Omental fat pad (tissue), 4 donors: Measurements from ENCODE around the gene SCGB3A1. TPM values are rescaled to one million over a fixed set of nuclear protein-coding genes. Genes with fewer than 3 reads are reported as not detected.
A peak's percentile ranks its signal among the peaks of the same experiment; 100 is the strongest.

ENCODE experiments used
- ATAC-seq: fragments of 150-250 bp; one replicate; pipeline ENCODE4 v1.9.1; 2016; ENCODE audit warnings: mild to moderate bottlenecking, moderate library complexity; ENCODE audit not compliant: low FRiP score
- DNase-seq: peaks from one replicate; pipeline ENCODE4 v3.0.0-alpha.2; 2019; ENCODE audit warnings: low spot score
- total RNA-seq, 4 donors: library from RNA; depleted of rRNA; stranded (reverse); fragments of >200 nt; gene quantifications; one replicate each; pipeline ENCODE4 v1.1.0, GENCODE V29; 2016
- TF ChIP-seq, protein P1 (sequence below), 3 donors: fragments of 450-650 bp; IDR thresholded peaks; one replicate each; pipeline ENCODE4 v1.5.1; 2016 to 2017; ENCODE audit warnings: antibody characterized with exemption in 3 of 3, mild to moderate bottlenecking in 3 of 3, moderate library complexity in 2 of 3

The SCGB3A1 gene
- total RNA-seq, 4 donors from 2014 or later: not detected

DNA sequence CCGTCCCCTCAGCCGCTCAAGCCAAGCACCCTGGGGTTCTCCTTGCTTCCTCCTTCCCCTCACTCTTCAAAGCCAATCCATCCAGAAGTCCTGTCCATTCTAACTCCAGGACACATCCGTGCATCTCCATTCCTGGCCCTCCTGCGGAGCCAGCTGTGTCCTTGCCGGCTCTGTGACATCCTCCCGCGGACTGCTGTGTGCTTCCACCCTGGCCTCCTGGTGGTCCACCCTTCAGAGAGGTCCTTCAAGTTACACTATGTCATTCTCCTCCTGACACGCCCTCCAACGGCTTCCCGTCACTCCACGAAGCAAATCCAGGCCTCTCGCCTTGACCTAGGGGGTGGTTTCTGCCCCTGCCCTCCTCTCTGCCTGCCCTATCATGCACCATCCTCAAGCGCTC, 13.0 kb upstream of the SCGB3A1 start:
- TF ChIP-seq, protein P1, sequence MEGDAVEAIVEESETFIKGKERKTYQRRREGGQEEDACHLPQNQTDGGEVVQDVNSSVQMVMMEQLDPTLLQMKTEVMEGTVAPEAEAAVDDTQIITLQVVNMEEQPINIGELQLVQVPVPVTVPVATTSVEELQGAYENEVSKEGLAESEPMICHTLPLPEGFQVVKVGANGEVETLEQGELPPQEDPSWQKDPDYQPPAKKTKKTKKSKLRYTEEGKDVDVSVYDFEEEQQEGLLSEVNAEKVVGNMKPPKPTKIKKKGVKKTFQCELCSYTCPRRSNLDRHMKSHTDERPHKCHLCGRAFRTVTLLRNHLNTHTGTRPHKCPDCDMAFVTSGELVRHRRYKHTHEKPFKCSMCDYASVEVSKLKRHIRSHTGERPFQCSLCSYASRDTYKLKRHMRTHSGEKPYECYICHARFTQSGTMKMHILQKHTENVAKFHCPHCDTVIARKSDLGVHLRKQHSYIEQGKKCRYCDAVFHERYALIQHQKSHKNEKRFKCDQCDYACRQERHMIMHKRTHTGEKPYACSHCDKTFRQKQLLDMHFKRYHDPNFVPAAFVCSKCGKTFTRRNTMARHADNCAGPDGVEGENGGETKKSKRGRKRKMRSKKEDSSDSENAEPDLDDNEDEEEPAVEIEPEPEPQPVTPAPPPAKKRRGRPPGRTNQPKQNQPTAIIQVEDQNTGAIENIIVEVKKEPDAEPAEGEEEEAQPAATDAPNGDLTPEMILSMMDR (IDR thresholded peaks at IDR 0.05): no peak
- no peak for ATAC-seq

DNA sequence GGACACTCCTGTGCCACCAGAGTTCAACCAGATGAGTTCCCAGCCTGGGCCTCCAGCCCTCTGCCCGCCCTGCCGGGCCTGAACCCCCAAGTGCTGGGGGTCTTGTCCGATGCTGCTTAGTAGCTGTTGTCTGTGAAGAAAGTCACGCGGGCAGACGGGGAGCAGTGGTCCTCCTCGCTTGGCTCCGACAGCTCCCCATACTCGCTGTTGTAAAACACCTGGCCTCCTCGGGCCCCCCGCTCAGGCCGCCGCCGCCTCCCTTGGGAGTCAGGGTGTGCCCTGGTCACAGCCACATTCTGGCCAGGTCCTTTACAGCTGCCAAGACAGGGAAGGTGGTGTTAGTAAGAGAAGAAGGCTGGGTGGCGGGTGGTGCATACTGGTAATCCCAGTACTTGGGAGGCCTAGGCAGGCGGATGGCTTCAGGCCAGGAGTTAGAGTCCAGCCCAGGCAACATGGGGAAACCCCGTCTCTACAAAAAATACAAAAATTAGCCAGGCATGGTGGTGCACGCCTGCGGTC, 11.8 kb upstream of the SCGB3A1 start:
- DNase-seq (no peak), ATAC-seq (no peak)
- TF ChIP-seq, protein P1 (IDR thresholded peaks at IDR 0.05): no peak

More for the DNA sequence above, 13.0 kb upstream of the SCGB3A1 start:
- no peak for DNase-seq

DNA sequence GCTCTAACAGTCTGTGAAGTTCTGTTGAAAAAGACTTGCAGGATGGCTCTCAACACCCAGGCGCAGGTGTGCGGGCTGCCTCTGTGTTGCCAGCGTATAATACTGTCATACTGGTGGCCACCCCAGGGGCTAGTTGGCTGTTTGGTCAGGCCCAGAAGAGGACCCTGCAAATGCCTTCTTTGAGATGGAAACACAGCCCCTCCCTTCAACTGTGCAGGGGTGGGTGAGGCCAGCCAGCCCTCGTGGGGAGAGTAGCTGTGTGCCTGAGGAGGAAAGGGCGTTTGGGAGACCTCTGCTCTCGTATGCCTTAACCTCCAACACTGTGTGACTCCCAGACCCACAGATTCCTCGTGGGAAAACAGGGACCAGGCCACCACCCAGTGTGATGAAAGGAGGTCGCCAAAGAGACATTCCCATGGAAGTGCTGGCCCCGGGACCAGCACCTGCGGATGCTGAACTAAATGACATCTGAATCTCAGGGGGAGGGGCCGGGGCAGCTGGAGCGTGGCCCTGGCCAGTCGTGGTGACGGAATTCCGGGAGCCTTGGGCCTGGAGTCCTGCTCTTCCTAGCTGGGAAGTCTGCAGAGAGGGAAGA, 11.3 kb upstream of the SCGB3A1 start:
- ATAC-seq: no peak
- TF ChIP-seq, protein P1 (IDR thresholded peaks at IDR 0.05): no peak
- no peak for DNase-seq

DNA sequence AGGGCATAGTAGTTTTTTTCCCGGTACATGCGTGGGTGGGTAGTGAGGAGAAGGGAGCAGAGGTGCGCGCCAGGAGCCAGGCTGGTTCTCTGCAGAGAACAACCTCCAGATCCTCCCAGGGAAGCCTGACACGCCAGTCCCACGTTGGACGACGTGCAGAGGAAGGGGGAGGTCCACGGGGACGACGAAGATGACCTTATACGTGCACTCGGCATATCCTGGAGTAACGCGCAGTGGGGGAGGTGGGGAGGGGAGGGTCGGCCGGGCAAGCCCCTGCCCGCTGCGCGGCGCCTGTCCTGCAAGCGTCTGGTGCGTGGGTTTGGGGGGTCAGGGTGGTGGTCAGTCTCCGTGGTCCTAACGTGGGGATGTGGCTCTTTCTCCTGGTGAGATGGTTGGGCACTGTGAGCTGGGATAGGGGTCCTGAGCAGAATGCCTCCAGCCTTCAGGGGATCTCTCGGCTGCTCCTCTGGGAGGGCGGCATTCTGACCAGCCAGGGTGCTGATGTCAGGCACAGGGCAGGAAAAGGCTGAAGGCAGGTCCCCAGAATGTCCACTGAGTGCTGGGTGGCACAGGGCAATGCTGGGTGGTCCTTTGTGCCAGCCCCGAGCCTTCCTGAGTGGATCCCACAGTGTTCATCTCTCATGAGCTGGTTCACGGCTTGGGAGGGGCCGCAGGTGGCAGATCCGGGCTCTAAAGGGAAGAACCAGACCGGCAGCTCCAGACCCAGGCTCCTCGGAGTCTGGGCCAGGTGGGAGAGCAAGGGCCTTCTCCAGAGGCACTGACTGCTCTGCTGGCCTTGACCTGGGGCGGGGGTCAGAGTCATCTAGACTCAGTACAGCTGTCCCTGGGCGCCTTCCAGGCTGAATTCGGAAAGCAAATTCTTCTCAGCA, 10.5 kb upstream of the SCGB3A1 start:
- ATAC-seq: no peak
- DNase-seq: peak; percentile 11
- TF ChIP-seq, protein P1 (IDR thresholded peaks at IDR 0.05): no peak

DNA sequence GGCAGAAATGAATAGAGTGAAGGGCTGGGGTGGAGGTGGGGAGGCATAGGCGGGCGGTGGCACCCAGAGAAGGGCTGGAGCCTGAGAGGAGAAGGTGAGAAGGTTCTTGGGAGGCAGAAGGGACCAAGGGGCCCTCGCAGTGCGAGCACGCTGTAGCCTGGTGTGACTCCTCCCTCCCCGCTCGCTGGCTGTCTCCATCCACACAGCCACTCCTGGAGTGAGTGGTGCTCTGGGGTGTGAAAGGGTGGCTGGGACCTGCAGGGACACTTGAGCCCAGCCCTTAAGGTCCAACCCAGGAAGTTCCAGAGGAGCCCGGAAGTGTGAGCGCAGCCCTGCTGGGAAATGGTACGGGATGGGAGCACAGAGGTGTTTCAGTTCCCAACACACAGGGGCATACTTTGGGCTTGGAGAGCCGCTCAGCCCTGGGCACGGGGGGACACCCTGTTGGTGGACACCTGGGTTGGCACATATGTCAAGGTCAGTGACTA, 9.3 kb upstream of the SCGB3A1 start:
- DNase-seq (peak; percentile 7), ATAC-seq (no peak)
- TF ChIP-seq, protein P1 (IDR thresholded peaks at IDR 0.05): no peak

DNA sequence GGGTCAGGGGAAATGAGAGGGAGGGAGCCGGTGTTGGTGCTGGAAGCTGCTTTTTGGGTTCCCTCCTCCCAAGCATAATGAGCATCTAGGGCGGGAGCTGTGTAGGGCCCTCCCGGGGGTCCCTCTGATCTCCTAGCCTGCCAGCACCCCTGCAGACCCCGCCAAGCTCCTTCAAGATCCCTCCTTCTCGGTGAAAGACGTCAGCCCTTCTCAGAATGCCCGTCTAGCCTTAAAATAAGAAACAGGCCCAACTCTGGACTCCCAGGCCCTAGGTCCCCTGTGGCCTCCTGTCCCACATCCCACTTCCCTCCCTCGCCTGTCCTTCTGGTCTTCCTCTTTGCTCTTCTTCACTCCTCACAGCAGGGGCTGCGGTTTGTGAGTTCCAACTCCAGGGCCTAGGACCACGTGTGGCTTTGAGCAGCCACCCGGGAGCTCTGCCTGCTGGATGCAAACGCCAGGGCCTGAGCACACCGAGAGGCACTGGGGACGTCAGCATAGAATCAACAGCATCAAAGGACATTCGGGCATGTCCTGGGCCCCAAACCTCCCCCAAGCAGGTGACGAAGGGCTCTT, 8.8 kb upstream of the SCGB3A1 start:
- TF ChIP-seq, protein P1 (IDR thresholded peaks at IDR 0.05): no peak
- no peak for ATAC-seq
- no peak for DNase-seq
